ENCODE measurements around the gene SKI.

Gene SKI

GRCh38 chr1:2267051-2267830 lies 39.1 kb downstream of the SKI start:
- DNase-seq: no peak

DNA sequence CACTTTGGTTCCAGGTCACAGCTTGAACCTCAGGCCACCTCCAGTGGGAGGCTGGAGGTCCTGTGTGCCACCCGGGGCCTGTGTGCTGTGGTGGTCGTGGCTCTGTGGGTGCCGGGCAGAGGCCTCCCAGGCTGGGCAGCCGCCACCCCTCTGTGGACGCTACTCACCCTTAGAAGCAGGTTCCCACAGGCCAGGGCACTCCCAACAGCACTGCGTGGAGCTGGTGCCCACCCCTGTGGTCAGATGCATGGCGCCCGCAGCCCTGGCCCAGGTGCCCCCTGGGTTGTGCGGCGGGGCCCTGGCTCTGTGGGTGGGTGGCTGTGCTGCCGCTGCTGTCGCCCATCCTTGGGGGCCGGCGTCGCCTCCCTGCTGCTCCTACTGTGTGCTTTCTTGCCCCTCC lies 39.7 kb downstream of the SKI start:
- DNase-seq: no peak

DNA sequence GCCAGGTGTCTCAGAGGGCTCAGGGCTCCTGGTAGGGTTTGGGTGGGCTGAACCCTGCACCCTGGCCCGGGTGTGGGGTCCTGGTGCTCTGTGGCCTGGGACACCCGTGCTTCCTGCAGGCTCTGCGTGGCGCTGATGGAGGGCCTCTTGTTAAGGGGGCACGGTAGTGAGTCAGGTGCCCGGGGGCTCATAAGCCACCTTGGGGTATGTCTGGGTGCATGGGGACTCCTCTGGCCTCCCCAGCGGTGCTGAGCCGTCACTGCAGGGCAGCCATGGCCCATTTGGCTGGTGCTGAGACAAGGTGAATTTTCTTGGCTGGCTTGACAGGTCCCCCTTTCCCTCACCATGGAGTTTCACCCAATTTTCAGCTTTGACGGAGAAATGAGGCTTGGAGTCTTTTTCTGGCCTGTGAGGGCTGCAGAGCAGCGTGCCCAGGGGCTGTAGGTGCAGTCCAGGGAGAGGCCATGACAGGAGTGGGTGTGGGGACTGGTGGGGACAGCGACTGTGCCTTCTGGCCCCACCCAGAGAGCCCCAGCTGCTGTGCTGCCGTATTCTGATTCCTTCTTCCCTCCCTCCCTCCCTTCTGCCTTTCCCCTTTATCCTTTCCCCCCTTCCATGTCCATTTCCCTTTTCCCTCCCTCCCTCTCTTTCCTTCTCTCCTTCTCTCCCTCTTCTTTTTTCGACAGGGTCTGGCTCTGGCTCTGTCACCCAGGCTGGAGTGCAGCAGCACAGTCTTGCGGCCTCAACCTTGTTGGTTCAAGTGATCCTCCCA lies 40.4 kb downstream of the SKI start:
- DNase-seq: no peak

DNA sequence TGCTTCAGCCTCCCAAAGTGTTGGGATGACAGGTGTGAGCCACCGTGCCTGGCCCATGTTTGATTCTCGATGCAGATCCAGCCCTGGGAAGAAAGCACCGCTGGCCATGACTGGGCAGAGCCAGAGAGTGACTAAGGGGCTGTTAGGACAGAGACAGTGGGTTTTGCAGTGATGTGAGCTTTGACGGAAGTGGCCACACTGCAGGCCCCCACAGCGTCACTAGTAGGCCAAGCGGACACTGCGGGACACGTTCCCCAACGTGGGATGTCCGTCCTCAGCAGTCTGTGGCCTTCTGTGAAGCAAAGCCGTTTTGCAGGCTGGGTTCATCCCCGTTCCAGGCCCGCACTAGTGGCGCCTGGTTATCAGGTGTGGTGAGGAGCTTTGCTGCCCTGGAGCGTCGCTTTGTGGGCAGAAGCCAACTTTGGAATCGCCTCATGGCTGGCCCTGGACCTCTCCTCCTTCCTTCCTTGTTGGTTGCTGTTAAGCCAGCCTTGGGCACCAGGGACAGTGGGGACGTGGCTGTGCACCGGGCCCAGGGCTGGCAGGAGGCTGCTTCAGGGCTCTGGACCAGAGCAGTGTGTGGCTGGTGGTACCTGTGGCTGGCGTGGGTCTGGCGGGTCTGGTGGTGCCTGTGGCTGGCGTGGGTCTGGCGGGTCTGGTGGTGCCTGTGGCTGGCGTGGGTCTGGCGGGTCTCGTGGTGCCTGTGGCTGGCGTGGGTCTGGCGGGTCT lies 41.2 kb downstream of the SKI start:
- DNase-seq: no peak

GRCh38 chr1:2269922-2270259 lies 41.8 kb downstream of the SKI start:
- no peak for DNase-seq

GRCh38 chr1:2270260-2271100 lies 42.4 kb downstream of the SKI start:
- no peak for DNase-seq

GRCh38 chr1:2271211-2271721 lies 43.1 kb downstream of the SKI start:
- no peak for DNase-seq

GRCh38 chr1:2271841-2272655 lies 43.9 kb downstream of the SKI start:
- no peak for DNase-seq

DNA sequence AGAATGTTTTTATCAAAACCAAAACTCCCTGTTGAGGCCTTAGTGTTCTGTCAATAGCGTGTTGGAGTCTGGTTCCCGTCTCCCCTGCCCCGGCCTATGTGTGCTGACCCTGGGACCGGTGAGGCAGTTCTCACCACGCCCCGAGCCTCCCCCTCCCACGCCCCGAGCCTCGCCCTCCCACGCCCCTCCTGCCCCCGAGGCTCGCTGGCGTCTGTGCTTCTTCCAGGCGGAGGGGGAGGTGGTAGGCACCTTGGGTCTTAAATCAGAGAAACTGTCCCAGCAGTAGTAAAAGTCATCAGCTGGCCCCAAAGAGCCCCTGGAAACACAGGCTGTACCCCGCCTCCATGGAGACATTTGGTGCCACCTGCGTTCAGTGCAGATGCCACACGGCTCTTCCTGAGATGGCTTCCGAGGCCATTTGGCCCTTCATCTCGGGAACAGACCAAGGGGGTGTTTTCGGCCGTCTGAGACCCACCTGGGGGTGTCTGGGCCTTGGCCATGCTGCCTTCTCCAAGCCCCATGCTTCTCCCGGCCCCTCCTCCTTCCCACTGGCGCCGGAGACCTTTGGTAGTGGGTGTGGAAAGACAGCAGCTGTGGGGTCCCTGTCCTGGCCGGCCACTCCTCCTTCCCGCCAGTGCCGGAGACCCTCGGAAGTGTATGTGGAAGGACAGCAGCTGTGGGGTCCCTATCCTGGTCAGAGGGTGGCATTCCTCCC lies 44.7 kb downstream of the SKI start:
- DNase-seq: no peak

DNA sequence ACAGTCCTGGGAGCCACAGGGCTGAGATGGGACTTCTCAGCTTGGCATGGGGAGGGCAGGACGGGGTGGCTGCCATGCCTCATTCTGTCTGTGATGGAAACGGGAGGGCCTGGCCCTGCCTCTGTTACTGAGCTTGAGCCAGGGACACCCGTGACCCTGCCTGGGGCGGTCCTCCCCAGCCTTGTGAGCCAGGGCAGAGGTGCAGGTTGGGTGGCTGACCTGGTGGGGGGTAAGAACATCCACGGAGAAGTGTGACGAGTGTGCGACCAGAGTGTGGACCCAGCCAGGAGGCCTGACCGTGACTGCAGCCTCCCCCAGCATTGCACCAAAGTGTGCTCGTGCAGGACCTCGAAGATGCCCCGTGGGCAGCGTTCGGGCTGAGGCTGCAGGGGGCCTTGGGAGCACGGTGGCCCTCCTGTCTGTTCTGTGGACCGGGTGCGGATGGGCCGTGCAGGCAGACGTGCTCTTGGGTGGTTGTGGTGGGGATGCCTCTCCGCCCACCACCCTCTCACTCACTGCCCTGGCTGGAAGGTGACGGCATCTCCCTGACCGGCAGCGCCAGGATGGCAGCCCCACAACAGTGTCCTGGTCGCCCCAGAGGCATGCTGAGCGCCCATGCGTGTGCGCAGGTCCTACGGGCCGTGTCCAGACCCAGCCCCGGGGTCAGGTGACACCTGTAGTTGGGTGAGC lies 45.4 kb downstream of the SKI start:
- no peak for DNase-seq

DNA sequence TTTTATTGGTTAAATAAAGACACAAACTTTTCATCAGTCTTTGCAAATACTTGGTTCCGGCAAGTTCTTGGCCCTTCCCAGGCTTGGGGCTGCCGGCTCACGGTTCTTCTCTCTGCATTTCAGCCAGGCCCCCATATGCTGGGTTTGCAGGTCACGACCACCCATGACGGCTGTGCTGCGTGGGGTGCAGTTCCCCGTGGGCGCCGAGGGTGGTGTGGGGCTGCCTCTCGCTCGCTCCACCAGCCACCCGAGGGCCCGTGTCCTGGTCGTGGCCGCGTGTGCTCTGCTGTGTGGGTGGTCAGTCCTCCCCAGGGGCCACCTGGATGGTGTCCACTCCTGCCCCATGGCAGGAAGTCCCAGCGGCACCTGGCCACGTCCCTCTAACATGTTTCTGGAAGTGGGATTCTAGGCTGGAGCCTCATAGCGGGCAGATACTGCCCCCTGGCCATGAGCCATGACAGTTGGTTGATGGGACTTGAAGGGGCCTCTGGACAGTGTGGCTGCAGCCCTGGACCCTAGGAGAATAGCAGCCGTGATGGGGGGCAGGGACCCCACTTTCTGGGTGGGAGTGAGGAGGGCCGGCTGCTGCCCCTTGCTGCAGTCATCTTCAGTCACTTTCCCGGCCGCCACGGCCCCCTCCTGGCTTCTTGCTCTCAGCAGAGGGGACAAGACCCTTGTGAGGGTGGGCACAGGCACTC lies 46.3 kb downstream of the SKI start:
- DNase-seq: no peak

DNA sequence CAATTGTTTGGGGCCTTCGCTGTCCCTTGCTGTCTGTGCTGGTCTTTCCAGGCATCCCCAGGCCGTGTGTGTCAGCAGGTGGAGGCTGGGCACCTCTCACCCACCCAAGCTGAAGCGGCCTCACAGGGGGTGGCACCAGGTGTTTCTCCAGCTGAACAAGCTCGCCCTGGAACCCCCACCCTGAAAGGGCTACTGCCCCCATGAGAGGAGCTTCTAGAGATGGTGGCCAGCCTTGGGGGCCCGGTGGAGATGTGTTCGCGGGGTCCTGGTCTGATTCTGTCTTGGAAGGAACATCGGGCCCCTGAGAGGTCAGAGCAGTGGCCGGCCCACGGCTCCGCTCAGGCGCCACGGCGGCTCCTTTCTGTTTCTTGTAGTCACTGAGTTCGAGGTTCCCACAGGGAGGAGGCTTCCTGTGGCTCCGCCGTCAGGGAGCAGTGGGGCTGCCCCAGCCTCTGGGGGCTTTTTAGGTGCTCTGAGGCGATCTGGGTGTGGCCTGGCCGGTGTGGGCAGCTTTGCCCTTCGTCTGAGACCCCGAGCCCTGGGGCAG lies 46.9 kb downstream of the SKI start:
- no peak for DNase-seq

DNA sequence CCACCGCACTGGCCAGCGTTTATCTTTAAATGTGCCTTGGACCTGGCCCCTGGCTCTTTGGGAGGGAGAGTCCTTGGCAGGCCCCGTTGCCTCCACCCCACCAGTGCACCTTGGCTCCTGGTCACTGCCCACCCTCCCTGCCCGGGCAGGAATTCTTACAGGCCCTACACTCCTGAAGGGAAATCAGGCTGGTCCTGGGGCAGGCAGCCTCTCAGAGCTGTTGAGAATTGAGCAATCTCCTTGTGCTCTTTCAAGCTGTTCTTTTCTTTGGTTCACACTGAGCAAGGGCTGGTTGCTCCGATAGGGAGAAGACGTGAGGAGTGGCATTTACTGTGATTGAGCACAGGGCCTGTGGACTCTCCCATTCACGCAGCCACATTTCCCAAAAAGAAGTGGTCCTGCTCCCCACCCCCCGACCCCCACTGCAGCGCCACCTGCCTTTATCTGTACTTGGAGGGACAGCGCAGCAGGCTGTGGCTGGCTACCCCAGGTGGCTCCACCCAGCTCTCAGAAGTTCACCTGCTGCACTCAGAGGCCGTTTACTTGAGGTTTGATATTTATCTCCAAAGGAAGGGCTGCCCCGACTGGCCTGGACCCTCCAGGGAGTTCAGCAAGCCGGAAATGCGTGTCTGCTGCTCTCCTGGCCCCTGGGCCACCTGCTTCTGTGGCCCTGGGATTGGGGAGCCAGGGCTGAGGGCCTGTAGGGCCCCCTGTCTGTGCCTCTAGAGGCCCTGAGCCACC lies 47.8 kb downstream of the SKI start:
- DNase-seq: no peak

- DNase-seq: no peak
These were observed 48.9 kb downstream of the SKI start for GRCh38 chr1:2276803-2277580.

- no peak for DNase-seq
These were observed 49.8 kb downstream of the SKI start for GRCh38 chr1:2277741-2278488.

DNA sequence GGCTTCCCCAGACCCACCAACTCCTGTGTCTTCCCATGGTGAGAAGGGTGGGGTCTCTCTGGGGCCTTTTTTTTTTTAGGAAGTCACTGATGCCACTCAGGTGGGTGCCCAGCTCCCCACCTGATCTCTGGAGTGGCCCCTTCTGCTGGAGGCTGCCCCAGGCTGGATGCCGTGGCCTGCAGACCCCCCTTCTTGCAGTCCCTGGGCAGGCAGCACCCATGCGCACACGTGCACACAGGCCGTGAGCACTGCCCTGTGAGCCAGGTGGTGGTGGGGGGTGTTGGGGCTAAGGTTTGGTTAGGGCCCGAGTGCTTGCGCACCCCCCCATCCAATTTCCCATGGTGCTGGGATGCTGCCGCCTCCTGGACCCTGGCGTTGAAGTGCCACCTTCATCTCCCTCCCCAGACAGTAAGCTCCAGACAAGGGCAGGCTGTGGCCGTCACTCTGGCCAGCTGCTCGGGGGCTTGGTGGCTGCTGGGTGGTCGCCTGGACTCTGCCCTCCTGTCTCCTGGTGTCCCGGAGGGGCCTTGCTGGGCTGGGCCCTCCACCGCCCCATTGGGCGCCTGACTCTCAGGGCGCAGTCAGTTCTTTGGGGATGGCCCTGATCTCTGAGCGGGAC lies 50.6 kb downstream of the SKI start:
- no peak for DNase-seq

- DNase-seq: no peak
These were observed 51.1 kb downstream of the SKI start for GRCh38 chr1:2279210-2279639.

Measured in SIG-M5 (cell line).